Measurements from ENCODE around the gene PUSL1. TPM values are rescaled to one million over a fixed set of nuclear protein-coding genes. Genes with fewer than 3 reads are reported as not detected.

The PUSL1 gene
- total and polyA plus RNA-seq, 2 donors = 10.0 to 12.5 TPM

DNA sequence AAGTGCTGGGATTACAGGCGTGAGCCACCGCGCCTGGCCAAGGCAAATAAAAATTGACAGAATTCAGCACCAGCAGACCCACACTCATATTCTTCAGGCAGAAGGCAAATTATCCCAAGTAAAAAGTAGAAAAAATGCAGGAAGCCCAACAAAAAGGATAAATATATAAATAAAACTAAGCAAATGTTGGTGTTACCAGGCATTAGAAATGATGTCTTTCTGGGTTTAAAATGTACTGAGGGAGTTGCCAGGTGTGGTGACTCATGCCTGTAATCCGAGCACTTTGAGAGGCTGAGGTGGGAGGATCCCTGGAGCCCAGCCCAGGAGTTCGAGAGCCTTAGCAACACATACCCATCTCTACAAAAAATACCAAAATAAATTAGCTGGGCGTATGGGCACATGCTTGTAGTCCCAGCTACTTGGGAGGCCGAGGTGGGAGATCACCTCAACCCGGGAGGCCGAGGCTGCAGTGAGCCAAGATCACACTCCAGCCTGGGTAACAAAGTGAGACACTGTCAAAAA is 9.8 kb downstream of the PUSL1 start:
- Histone ChIP-seq H3K36me3 (ENCODE audit: control insufficient read depth in 2 of 2, insufficient read depth in 2 of 2, low read length in 1 of 2) (peaks cover 55 to 56% of the 10 kb centered on the region in 2 donors), H3K4me1 (ENCODE audit: control insufficient read depth in 2 of 2, insufficient read depth in 2 of 2, low read length in 2 of 2) (peaks cover 4 to 5% of the 10 kb centered on the region in 2 donors), H3K9me3 (ENCODE audit: control insufficient read depth in 2 of 2, insufficient read depth in 1 of 2, low read length in 1 of 2) (no peaks in the 10 kb centered on the region), H3K27ac (ENCODE audit: low read depth in 1 of 2, low read length in 1 of 2) (no peak overlapping the region), H3K27me3 (ENCODE audit: control insufficient read depth in 2 of 2, insufficient read depth in 1 of 2, low read length in 1 of 2) (no peaks in the 10 kb centered on the region), H3K4me3 (ENCODE audit: low read length in 2 of 2) (no peak overlapping the region)
- WGBS = 96% methylated on average over 9 of the region's 9 CpGs
- no peak for DNase-seq (ENCODE audit: low read depth in 6 of 9, low spot score in 9 of 9)

DNA sequence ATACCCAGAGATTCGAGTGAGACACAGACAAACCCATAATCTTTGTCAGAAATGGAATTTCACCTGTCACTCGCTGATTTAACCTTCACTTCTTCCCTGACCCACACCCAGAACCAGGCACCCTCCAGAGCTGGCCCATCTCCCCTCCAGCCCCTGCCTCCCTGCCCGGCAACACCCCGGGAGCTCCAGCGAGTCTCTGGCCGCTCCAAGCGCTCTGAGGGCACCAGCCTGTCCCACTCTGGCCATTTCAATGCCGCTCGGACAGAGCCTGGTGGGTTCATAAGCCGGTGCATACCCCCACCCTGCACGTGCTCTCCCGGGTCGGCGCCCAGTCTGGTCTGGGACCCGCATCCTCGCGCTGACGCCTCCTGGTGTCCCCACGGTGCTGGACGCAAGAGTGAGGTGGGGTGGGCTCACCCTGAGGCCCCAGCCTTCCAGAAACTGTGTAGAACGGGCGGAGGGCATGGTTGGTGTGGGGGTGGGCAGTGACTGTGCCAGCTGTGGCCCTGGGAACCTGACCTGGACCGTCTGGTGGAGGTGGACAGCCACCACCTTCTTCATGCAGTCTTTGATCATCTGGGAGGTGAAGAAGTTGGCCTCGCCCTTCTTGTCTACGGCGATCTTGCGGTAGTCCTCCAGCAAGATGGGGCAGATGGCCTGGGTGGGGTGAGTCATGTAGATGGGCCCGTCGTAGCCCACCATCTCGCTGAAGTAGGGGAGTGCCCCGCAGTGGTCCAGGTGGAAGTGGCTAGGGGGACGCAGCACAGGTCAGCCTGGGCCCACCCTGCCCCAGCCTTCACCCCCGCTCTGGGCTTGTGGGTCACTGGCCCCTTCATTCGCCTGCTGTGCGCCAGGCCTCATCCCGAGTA is 10.6 kb downstream of the PUSL1 start:
- 96% methylated on average over 36 of the region's 36 CpGs for WGBS
- Histone ChIP-seq H3K4me1 (ENCODE audit: control insufficient read depth in 2 of 2, insufficient read depth in 2 of 2, low read length in 2 of 2) (peaks cover 9 to 10% of the 10 kb centered on the region in 2 donors), H3K27me3 (ENCODE audit: control insufficient read depth in 2 of 2, insufficient read depth in 1 of 2, low read length in 1 of 2) (no peaks in the 10 kb centered on the region), H3K9me3 (ENCODE audit: control insufficient read depth in 2 of 2, insufficient read depth in 1 of 2, low read length in 1 of 2) (no peaks in the 10 kb centered on the region), H3K4me3 (ENCODE audit: low read length in 2 of 2) (no peak overlapping the region), H3K36me3 (ENCODE audit: control insufficient read depth in 2 of 2, insufficient read depth in 2 of 2, low read length in 1 of 2) (peaks cover 47% of the 10 kb centered on the region in 2 donors), H3K27ac (ENCODE audit: low read depth in 1 of 2, low read length in 1 of 2) (no peak overlapping the region)
- no peak for DNase-seq (ENCODE audit: low read depth in 6 of 9, low spot score in 9 of 9)

DNA sequence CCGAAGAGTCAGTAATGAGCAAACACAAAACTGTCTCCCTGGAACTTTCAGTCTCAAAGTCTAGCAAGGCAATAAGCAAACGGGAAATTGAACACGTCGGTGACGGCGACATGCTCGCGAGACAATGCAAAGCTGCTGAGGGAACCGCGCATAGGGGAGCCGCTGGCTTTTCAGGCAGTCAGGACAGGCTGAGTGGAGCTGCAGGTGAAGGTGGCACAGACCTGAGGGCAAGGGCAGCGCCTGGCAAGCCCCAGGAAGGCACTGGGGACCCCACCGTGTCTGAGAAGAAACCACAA is 11.2 kb downstream of the PUSL1 start:
- no peaks in the 10 kb centered on the region for H3K27me3 ChIP-seq (ENCODE audit: control insufficient read depth in 2 of 2, insufficient read depth in 1 of 2, low read length in 1 of 2)
- DNase-seq (ENCODE audit: low read depth in 6 of 9, low spot score in 9 of 9) = no peak
- no peak overlapping the region for H3K27ac ChIP-seq (ENCODE audit: low read depth in 1 of 2, low read length in 1 of 2)
- H3K36me3 ChIP-seq (ENCODE audit: control insufficient read depth in 2 of 2, insufficient read depth in 2 of 2, low read length in 1 of 2) = peaks cover 42% of the 10 kb centered on the region in 2 donors
- H3K9me3 ChIP-seq (ENCODE audit: control insufficient read depth in 2 of 2, insufficient read depth in 1 of 2, low read length in 1 of 2) = no peaks in the 10 kb centered on the region
- H3K4me1 ChIP-seq (ENCODE audit: control insufficient read depth in 2 of 2, insufficient read depth in 2 of 2, low read length in 2 of 2) = peaks cover 9 to 10% of the 10 kb centered on the region in 2 donors
- 91% methylated on average over 13 of the region's 13 CpGs for WGBS
- no peak overlapping the region for H3K4me3 ChIP-seq (ENCODE audit: low read length in 2 of 2)

- Histone ChIP-seq H3K4me1 (ENCODE audit: control insufficient read depth in 2 of 2, insufficient read depth in 2 of 2, low read length in 2 of 2) (peaks cover 19% of the 10 kb centered on the region in 2 donors), H3K9me3 (ENCODE audit: control insufficient read depth in 2 of 2, insufficient read depth in 1 of 2, low read length in 1 of 2) (no peaks in the 10 kb centered on the region), H3K27me3 (ENCODE audit: control insufficient read depth in 2 of 2, insufficient read depth in 1 of 2, low read length in 1 of 2) (no peaks in the 10 kb centered on the region), H3K4me3 (ENCODE audit: low read length in 2 of 2) (no peak overlapping the region), H3K27ac (ENCODE audit: low read depth in 1 of 2, low read length in 1 of 2) (no peak overlapping the region), H3K36me3 (ENCODE audit: control insufficient read depth in 2 of 2, insufficient read depth in 2 of 2, low read length in 1 of 2) (peaks cover 32 to 34% of the 10 kb centered on the region in 2 donors)
- WGBS = 97% methylated on average over 23 of the region's 23 CpGs
- DNase-seq (ENCODE audit: low read depth in 6 of 9, low spot score in 9 of 9) = no peak
Measured at GRCh38 chr1:1320666-1321448, 12.5 kb downstream of the PUSL1 start.

GRCh38 chr1:1321477-1321876 is 13.1 kb downstream of the PUSL1 start:
- 97% methylated on average over 8 of the region's 8 CpGs for WGBS
- no peaks in the 10 kb centered on the region for H3K27me3 ChIP-seq (ENCODE audit: control insufficient read depth in 2 of 2, insufficient read depth in 1 of 2, low read length in 1 of 2)
- H3K9me3 ChIP-seq (ENCODE audit: control insufficient read depth in 2 of 2, insufficient read depth in 1 of 2, low read length in 1 of 2) = no peaks in the 10 kb centered on the region
- no peak for DNase-seq (ENCODE audit: low read depth in 6 of 9, low spot score in 9 of 9)
- peaks cover 25% of the 10 kb centered on the region in 2 donors for H3K4me1 ChIP-seq (ENCODE audit: control insufficient read depth in 2 of 2, insufficient read depth in 2 of 2, low read length in 2 of 2)
- H3K27ac ChIP-seq (ENCODE audit: low read depth in 1 of 2, low read length in 1 of 2) = no peak overlapping the region
- no peak overlapping the region for H3K4me3 ChIP-seq (ENCODE audit: low read length in 2 of 2)
- H3K36me3 ChIP-seq (ENCODE audit: control insufficient read depth in 2 of 2, insufficient read depth in 2 of 2, low read length in 1 of 2) = peaks cover 32 to 34% of the 10 kb centered on the region in 2 donors

DNA sequence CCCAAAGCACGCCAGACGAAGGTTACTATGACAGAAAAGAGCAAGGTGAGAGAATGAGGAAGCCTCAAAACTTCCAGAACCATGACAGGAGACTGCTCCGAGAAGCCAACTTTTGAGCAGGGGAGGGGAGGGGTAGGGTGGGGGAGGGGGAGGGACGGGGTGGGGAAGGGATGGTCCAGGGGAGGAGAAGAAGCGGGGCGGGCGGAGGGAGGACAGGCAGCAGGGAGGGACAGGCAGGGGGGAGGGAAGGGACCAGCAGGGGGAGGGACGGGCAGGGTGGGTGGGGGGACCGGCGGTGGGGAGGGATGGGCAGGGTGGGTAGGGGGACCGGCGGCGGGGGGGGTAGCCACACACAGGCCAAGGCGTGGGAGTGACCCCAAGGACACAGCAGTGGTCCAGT is 14.0 kb downstream of the PUSL1 start:
- H3K36me3 ChIP-seq (ENCODE audit: control insufficient read depth in 2 of 2, insufficient read depth in 2 of 2, low read length in 1 of 2) = peaks cover 32 to 34% of the 10 kb centered on the region in 2 donors
- no peaks in the 10 kb centered on the region for H3K27me3 ChIP-seq (ENCODE audit: control insufficient read depth in 2 of 2, insufficient read depth in 1 of 2, low read length in 1 of 2)
- no peak overlapping the region for H3K27ac ChIP-seq (ENCODE audit: low read depth in 1 of 2, low read length in 1 of 2)
- DNase-seq (ENCODE audit: low read depth in 6 of 9, low spot score in 9 of 9) = no peak
- no peaks in the 10 kb centered on the region for H3K9me3 ChIP-seq (ENCODE audit: control insufficient read depth in 2 of 2, insufficient read depth in 1 of 2, low read length in 1 of 2)
- H3K4me3 ChIP-seq (ENCODE audit: low read length in 2 of 2) = no peak overlapping the region
- 96% methylated on average over 14 of the region's 14 CpGs for WGBS
- H3K4me1 ChIP-seq (ENCODE audit: control insufficient read depth in 2 of 2, insufficient read depth in 2 of 2, low read length in 2 of 2) = peaks cover 26 to 29% of the 10 kb centered on the region in 2 donors

DNA sequence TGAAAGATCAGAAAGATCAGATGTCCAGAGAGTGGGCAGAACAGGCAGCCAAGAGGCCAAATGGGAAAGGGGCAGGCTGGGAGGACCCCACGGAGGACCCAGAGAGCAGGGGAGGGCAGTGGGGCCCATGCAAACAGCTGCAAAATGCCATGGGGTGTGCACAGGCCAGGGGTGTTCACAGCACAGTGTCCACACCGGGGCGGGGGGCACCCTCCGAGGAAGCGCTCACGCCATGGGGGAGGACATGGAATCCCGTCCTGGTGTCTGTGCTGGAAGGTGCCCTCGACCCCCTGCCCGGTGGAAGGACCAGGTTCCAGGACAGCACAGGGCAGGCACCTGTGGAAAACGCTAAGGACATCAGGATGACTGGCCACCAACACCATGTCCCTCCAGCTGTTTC is 14.6 kb downstream of the PUSL1 start:
- Histone ChIP-seq H3K27me3 (ENCODE audit: control insufficient read depth in 2 of 2, insufficient read depth in 1 of 2, low read length in 1 of 2) (no peaks in the 10 kb centered on the region), H3K4me3 (ENCODE audit: low read length in 2 of 2) (no peak overlapping the region), H3K9me3 (ENCODE audit: control insufficient read depth in 2 of 2, insufficient read depth in 1 of 2, low read length in 1 of 2) (no peaks in the 10 kb centered on the region), H3K27ac (ENCODE audit: low read depth in 1 of 2, low read length in 1 of 2) (no peak overlapping the region), H3K36me3 (ENCODE audit: control insufficient read depth in 2 of 2, insufficient read depth in 2 of 2, low read length in 1 of 2) (peaks cover 36 to 37% of the 10 kb centered on the region in 2 donors), H3K4me1 (ENCODE audit: control insufficient read depth in 2 of 2, insufficient read depth in 2 of 2, low read length in 2 of 2) (peaks cover 26 to 29% of the 10 kb centered on the region in 2 donors)
- over 99% methylated on average over 10 of the region's 10 CpGs for WGBS
- DNase-seq (ENCODE audit: low read depth in 6 of 9, low spot score in 9 of 9) = no peak

- H3K4me1 ChIP-seq (ENCODE audit: control insufficient read depth in 2 of 2, insufficient read depth in 2 of 2, low read length in 2 of 2) = peaks cover 26 to 29% of the 10 kb centered on the region in 2 donors
- no peaks in the 10 kb centered on the region for H3K27me3 ChIP-seq (ENCODE audit: control insufficient read depth in 2 of 2, insufficient read depth in 1 of 2, low read length in 1 of 2)
- WGBS = 1% methylated on average over 41 of the region's 41 CpGs
- no peaks in the 10 kb centered on the region for H3K9me3 ChIP-seq (ENCODE audit: control insufficient read depth in 2 of 2, insufficient read depth in 1 of 2, low read length in 1 of 2)
- H3K4me3 ChIP-seq (ENCODE audit: low read length in 2 of 2) = peak overlapping the region; percentile 68 to 95
- H3K27ac ChIP-seq (ENCODE audit: low read depth in 1 of 2, low read length in 1 of 2) = peak overlapping the region in 1 of 2 donors; percentile 78
- H3K36me3 ChIP-seq (ENCODE audit: control insufficient read depth in 2 of 2, insufficient read depth in 2 of 2, low read length in 1 of 2) = peaks cover 33 to 37% of the 10 kb centered on the region in 2 donors
- DNase-seq (ENCODE audit: low read depth in 6 of 9, low spot score in 9 of 9) = no peak
Measured at GRCh38 chr1:1324084-1324523, 15.7 kb downstream of the PUSL1 start.
